ENCODE measurements around the gene ANGEL1.
A peak's percentile ranks its signal among the peaks of the same experiment; 100 is the strongest.

- TF ChIP-seq REST (IDR thresholded peaks at IDR 0.05; ENCODE audit: unreplicated experiment) (no peak), CTCF (conservative IDR thresholded peaks at IDR 0.05; ENCODE audit: low read depth in 2 of 2) (no peak), EZH2phosphoT487 (IDR thresholded peaks at IDR 0.05; ENCODE audit: unreplicated experiment) (no peak), EZH2 (IDR thresholded peaks at IDR 0.05; ENCODE audit: low read depth, unreplicated experiment) (no peak), NANOG (IDR thresholded peaks at IDR 0.05; ENCODE audit: borderline replicate concordance) (no peak), POLR2AphosphoS5 (IDR thresholded peaks at IDR 0.05; ENCODE audit: low read depth) (no peak), ZNF114 (CRISPR knock-in tag; IDR thresholded peaks at IDR 0.05) (no peak), CREB1 (CRISPR knock-in tag; IDR thresholded peaks at IDR 0.05; ENCODE audit: low read depth) (peak; percentile 73), ETS1 (IDR thresholded peaks at IDR 0.05) (0 out of 2 replicates have a peak, but pooled peaks have one; percentile 14), JUNB (IDR thresholded peaks at IDR 0.05; ENCODE audit: unreplicated experiment) (no peak), ZNF331 (CRISPR knock-in tag; IDR thresholded peaks at IDR 0.05; ENCODE audit: low read depth) (no peak), STAT1 (IDR thresholded peaks at IDR 0.05; ENCODE audit: unreplicated experiment) (no peak), ZNF462 (CRISPR knock-in tag; IDR thresholded peaks at IDR 0.05) (no peak)
Measured at GRCh38 chr14:76767681-76768656, 44.7 kb downstream of the ANGEL1 start.
